Adrenal gland (tissue), 12 donors: ENCODE results near the gene PSAT1. TPM values are rescaled to one million over a fixed set of nuclear protein-coding genes. Genes with fewer than 3 reads are reported as not detected.

ENCODE experiments used
- DNase-seq, 7 donors: peaks; one replicate each; pipeline ENCODE4 v3.0.0-alpha.2; 2019 to 2020
- H3K27ac ChIP-seq, 5 donors: fragments of 200-600 bp; sonication (generic) in 4 of 5; 1 replicate in 3 of 5; 2 replicates in 2 of 5; pipeline versions ENCODE4 v1.5.1 to v1.8.0; 2016 to 2020; ENCODE audit warnings: mild to moderate bottlenecking in 1 of 5
- H3K27me3 ChIP-seq: fragments of 200-600 bp; 2 replicates; pipeline ENCODE4 v1.8.0; 2021
- H3K36me3 ChIP-seq, 2 donors: fragments of 200-600 bp; replicated peaks in 1 of 2; 1 replicate in 1 of 2; 2 replicates in 1 of 2; pipeline versions ENCODE4 v1.5.1 to v1.8.0; 2018 to 2022
- H3K4me1 ChIP-seq, 2 donors: fragments of 200-600 bp; replicated peaks in 1 of 2; 1 replicate in 1 of 2; 2 replicates in 1 of 2; pipeline versions ENCODE4 v1.5.1 to v1.8.0; 2018 to 2021
- H3K4me3 ChIP-seq, 4 donors: fragments of 200-600 bp; sonication (generic) in 3 of 4; one replicate each; pipeline ENCODE4 v1.5.1; 2016 to 2018
- H3K9me3 ChIP-seq, 3 donors: fragments of 200-600 bp; sonication (generic) in 1 of 3; replicated peaks in 1 of 3; 1 replicate in 2 of 3; 2 replicates in 1 of 3; pipeline versions ENCODE4 v1.5.1 to v1.8.0; 2016 to 2021
- CTCF ChIP-seq, 6 experiments: fragments of 450-650 bp in 4 of 6; fragments of 200-600 bp in 2 of 6; sonication (generic) in 1 of 6; IDR thresholded peaks; 1 replicate in 5 of 6; 2 replicates in 1 of 6; pipeline versions ENCODE4 v1.5.1 to v1.8.0; 2016 to 2021; ENCODE audit warnings: antibody characterized with exemption in 6 of 6, mild to moderate bottlenecking in 2 of 6, moderate library complexity in 1 of 6
- POLR2A ChIP-seq, 2 donors: fragments of 450-650 bp; IDR thresholded peaks; one replicate each; pipeline ENCODE4 v1.6.1; 2017; ENCODE audit warnings: antibody characterized with exemption in 2 of 2, mild to moderate bottlenecking in 2 of 2, moderate library complexity in 1 of 2
- WGBS, 4 donors: extraction: QIAGEN DNeasy Blood & Tissue Kit in 2 of 4; methylation state at CpG; one replicate each; pipeline versions ENCODE4 v1.1.5 to v1.1.7; 2013 to 2017; 5-methylcytosine and 5-hydroxymethylcytosine counted together
- intact Hi-C, 2 donors: fragments of 100-400 bp; cut with DNase I; formaldehyde crosslinking; loops; one replicate each; pipeline versions ENCODE4 v1.14.1 to v1.15.0; 2022 to 2023
- polyA plus RNA-seq, 3 donors: library from polyadenylated mRNA; stranded (reverse); fragments of 200-250 nt in 2 of 3; fragments of 350-450 nt in 1 of 3; fragmentation: Illumina TruSeq in 1 of 3; extraction: RNeasy Lipid Tissue Mini Kit (QIAGEN cat#74804) in 1 of 3; gene quantifications; one replicate each; pipeline ENCODE4 v1.2.3, GENCODE V29; 2013 to 2014
- total RNA-seq, 9 donors: library from RNA; depleted of rRNA in 4 of 9; stranded (reverse); fragments of >200 nt in 4 of 9; fragments of 120-200 nt in 1 of 9; fragmentation: NEBNext Ultra II Directional in 1 of 9; extraction: Animal tissue kit (Norgen Biotek cat#: 25700) in 1 of 9; gene quantifications; one replicate each; pipeline versions ENCODE4 v1.1.0 to v1.2.4, GENCODE V29; 2013 to 2023
- donor health status: healthy with polysubstance abuse.
- donor health status: Bipolar disorder and iron deficiency.
- donor health status: DM: yes; HTN: yes; CAD: no.
- donor health status: DM: no; HTN: no; CAD: no.
- donor health status: DM: no; HTN: no; CAD: no.
- donor health status: DM: yes; HTN: yes; CAD: no.

PSAT1 gene
- total and polyA plus RNA-seq, 12 donors: 20.5 to 168 (median 73.1) TPM

- TF ChIP-seq CTCF (IDR thresholded peaks at IDR 0.05) (no peak), POLR2A (IDR thresholded peaks at IDR 0.05) (no peak)
Measured at GRCh38 chr9:78286946-78287388, 10.0 kb upstream of the PSAT1 start.

GRCh38 chr9:78288214-78288892, 8.6 kb upstream of the PSAT1 start:
- Histone ChIP-seq H3K27me3 (no peaks in the 10 kb centered on the region), H3K4me1 (no peaks in the 10 kb centered on the region), H3K9me3 (no peaks in the 10 kb centered on the region), H3K27ac (no peak overlapping the region), H3K36me3 (no peaks in the 10 kb centered on the region), H3K4me3 (no peak overlapping the region)
- 84 to 87% (median 85%) methylated on average over 8 of the region's 8 CpGs for WGBS, 4 donors
- TF ChIP-seq CTCF (IDR thresholded peaks at IDR 0.05) (no peak), POLR2A (IDR thresholded peaks at IDR 0.05) (no peak)
- DNase-seq: no peak
- intact Hi-C loops: no loop called here

More at GRCh38 chr9:78286946-78287388, 10.0 kb upstream of the PSAT1 start:
- peak in 5 of 7 donors; percentile 30 to 61 (median 58) for DNase-seq
- Histone ChIP-seq H3K4me3 (no peak overlapping the region), H3K4me1 (peaks cover 2 to 6% of the 10 kb centered on the region in 2 donors), H3K27me3 (no peaks in the 10 kb centered on the region), H3K27ac (no peak overlapping the region), H3K36me3 (no peaks in the 10 kb centered on the region), H3K9me3 (no peaks in the 10 kb centered on the region)
- WGBS, 4 donors: 93 to 97% (median 95%) methylated on average over 6 of the region's 6 CpGs
- intact Hi-C loops: no loop called here

- no peaks in the 10 kb centered on the region for H3K27me3 ChIP-seq
- no peak for DNase-seq
- intact Hi-C loops: no loop called here
- no peaks in the 10 kb centered on the region for H3K4me1 ChIP-seq
- H3K9me3 ChIP-seq: no peaks in the 10 kb centered on the region
- no peak overlapping the region for H3K27ac ChIP-seq
- no peak for TF ChIP-seq CTCF (IDR thresholded peaks at IDR 0.05)
- no peaks in the 10 kb centered on the region for H3K36me3 ChIP-seq
- WGBS, 4 donors: 92 to 100% (median 97%) methylated on average over 1 of the region's 1 CpG
- H3K4me3 ChIP-seq: no peak overlapping the region
Measured at GRCh38 chr9:78289474-78289873, 7.5 kb upstream of the PSAT1 start.

- Histone ChIP-seq H3K9me3 (no peaks in the 10 kb centered on the region), H3K27me3 (no peaks in the 10 kb centered on the region), H3K4me3 (no peak overlapping the region), H3K4me1 (peaks cover 0 to 7% of the 10 kb centered on the region in 2 donors), H3K27ac (no peak overlapping the region), H3K36me3 (no peaks in the 10 kb centered on the region)
- intact Hi-C loops: no loop called here
- no peak for TF ChIP-seq CTCF (IDR thresholded peaks at IDR 0.05)
- TF ChIP-seq POLR2A (IDR thresholded peaks at IDR 0.05): no peak
- 80 to 90% (median 87%) methylated on average over 8 of the region's 8 CpGs for WGBS, 4 donors
- DNase-seq: no peak
Measured at GRCh38 chr9:78291240-78291925, 5.5 kb upstream of the PSAT1 start.
